ENCODE results near the gene TNNC1.

Gene TNNC1

DNA sequence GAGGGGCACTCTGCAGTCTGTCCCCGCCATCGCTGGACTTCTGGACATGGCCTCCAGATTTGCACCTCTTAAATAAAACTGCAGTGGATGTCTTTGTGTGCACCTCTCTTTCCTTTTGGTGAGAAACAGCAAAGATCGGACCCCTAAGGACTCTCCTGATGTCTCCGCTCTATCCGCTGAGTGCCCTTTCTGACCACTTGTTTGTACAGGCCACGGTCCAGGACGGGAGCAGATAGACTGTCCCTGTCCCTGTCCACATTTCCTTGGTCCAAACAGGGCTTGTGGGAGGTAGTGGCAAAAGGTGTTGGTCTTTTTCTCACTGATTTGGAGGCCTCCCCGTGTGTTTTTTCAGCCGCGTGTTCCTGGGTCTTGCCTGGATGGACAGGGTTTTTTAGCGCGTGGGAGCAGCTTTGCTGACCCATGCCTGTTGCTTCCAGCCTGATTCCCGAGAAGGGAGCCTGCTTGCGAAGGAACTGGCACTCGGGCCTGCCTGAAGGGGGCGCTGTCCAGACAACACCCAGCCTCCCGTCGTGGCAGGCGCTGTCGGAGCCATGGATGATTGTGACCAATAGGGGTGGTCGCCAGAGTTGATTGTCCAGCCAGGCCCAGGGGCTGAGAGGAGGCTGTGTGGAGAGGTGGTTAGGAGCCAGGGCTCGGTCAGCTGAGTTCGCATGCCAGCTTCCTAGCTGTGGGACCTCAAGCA, 28.1 kb upstream of the TNNC1 start (continued):
- TF ChIP-seq CREB5 (CRISPR knock-in tag; IDR thresholded peaks at IDR 0.05; ENCODE audit: low read depth): no peak
- TF ChIP-seq ISL1 (CRISPR knock-in tag; IDR thresholded peaks at IDR 0.05): no peak
- TF ChIP-seq ZC3H10 (CRISPR knock-in tag; IDR thresholded peaks at IDR 0.05): no peak

- ATAC-seq: no peak
Measured at GRCh38 chr3:52480768-52481715, 27.2 kb upstream of the TNNC1 start.

DNA sequence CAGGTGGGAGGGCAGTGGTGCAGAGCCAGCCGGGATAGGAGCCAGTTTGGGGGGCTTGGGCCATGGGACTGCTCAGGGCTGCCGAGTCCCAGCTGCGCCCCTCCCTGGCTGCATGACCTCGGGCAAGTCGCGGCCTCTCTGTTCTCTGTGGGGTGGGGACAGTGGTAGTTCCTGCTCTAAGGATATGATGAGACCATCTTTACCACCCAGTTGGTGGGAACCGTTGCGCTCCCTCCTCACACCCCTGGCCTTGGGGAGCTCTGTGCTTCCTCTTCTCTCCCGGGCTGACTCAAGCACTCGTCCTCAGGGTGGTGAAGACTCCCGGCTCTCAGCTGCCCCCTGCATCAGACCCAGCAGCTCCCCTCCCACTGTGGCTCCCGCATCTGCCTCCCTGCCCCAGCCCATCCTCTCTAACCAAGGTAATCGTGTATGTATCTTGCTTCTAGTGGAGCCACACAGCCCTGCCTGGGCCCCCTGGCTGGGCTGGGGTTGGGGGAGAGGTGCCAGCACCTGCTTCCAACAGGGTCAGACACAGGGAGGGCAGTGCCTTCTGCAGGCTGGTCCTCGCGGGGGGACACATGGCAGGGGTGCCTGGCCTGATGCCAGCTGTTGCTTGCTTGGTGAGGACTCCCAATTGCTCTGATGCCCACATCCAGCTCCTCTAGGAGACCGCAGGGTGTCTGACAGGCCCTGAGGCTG, 26.2 kb upstream of the TNNC1 start:
- TF ChIP-seq TCF4 (CRISPR knock-in tag; IDR thresholded peaks at IDR 0.05; ENCODE audit: borderline replicate concordance): no peak
- TF ChIP-seq TOX (CRISPR knock-in tag; IDR thresholded peaks at IDR 0.05; ENCODE audit: borderline replicate concordance): no peak
- TF ChIP-seq CSDC2 (CRISPR knock-in tag; IDR thresholded peaks at IDR 0.05): no peak
- TF ChIP-seq OSR1 (CRISPR knock-in tag; IDR thresholded peaks at IDR 0.05): no peak
- TF ChIP-seq ARNTL (CRISPR knock-in tag; IDR thresholded peaks at IDR 0.05; ENCODE audit: borderline replicate concordance, low read depth): no peak
- TF ChIP-seq CSRNP3 (CRISPR knock-in tag; IDR thresholded peaks at IDR 0.05): no peak
- TF ChIP-seq ISL1 (CRISPR knock-in tag; IDR thresholded peaks at IDR 0.05): no peak
- TF ChIP-seq CREB5 (CRISPR knock-in tag; IDR thresholded peaks at IDR 0.05; ENCODE audit: low read depth): no peak
- TF ChIP-seq PPARA (CRISPR knock-in tag; IDR thresholded peaks at IDR 0.05; ENCODE audit: borderline replicate concordance): no peak
- TF ChIP-seq BACH2 (CRISPR knock-in tag; IDR thresholded peaks at IDR 0.05; ENCODE audit: borderline replicate concordance): no peak
- no peak for TF ChIP-seq PATZ1 (CRISPR knock-in tag; IDR thresholded peaks at IDR 0.05; ENCODE audit: borderline replicate concordance)
- no peak for TF ChIP-seq ZFP3 (CRISPR knock-in tag; IDR thresholded peaks at IDR 0.05)
- no peak for TF ChIP-seq ZFP30 (CRISPR knock-in tag; IDR thresholded peaks at IDR 0.05)
- TF ChIP-seq, protein P1, sequence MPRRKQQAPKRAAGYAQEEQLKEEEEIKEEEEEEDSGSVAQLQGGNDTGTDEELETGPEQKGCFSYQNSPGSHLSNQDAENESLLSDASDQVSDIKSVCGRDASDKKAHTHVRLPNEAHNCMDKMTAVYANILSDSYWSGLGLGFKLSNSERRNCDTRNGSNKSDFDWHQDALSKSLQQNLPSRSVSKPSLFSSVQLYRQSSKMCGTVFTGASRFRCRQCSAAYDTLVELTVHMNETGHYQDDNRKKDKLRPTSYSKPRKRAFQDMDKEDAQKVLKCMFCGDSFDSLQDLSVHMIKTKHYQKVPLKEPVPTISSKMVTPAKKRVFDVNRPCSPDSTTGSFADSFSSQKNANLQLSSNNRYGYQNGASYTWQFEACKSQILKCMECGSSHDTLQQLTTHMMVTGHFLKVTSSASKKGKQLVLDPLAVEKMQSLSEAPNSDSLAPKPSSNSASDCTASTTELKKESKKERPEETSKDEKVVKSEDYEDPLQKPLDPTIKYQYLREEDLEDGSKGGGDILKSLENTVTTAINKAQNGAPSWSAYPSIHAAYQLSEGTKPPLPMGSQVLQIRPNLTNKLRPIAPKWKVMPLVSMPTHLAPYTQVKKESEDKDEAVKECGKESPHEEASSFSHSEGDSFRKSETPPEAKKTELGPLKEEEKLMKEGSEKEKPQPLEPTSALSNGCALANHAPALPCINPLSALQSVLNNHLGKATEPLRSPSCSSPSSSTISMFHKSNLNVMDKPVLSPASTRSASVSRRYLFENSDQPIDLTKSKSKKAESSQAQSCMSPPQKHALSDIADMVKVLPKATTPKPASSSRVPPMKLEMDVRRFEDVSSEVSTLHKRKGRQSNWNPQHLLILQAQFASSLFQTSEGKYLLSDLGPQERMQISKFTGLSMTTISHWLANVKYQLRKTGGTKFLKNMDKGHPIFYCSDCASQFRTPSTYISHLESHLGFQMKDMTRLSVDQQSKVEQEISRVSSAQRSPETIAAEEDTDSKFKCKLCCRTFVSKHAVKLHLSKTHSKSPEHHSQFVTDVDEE (CRISPR knock-in tag; IDR thresholded peaks at IDR 0.05): no peak
- TF ChIP-seq, protein P2, sequence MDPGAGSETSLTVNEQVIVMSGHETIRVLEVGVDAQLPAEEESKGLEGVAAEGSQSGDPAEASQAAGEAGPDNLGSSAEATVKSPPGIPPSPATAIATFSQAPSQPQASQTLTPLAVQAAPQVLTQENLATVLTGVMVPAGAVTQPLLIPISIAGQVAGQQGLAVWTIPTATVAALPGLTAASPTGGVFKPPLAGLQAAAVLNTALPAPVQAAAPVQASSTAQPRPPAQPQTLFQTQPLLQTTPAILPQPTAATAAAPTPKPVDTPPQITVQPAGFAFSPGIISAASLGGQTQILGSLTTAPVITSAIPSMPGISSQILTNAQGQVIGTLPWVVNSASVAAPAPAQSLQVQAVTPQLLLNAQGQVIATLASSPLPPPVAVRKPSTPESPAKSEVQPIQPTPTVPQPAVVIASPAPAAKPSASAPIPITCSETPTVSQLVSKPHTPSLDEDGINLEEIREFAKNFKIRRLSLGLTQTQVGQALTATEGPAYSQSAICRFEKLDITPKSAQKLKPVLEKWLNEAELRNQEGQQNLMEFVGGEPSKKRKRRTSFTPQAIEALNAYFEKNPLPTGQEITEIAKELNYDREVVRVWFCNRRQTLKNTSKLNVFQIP (CRISPR knock-in tag; IDR thresholded peaks at IDR 0.05; ENCODE audit: borderline replicate concordance, low read depth): no peak
- TF ChIP-seq RARB (CRISPR knock-in tag; IDR thresholded peaks at IDR 0.05): no peak
- no peak for TF ChIP-seq SNAI2 (CRISPR knock-in tag; IDR thresholded peaks at IDR 0.05)
- TF ChIP-seq ESRRG (CRISPR knock-in tag; IDR thresholded peaks at IDR 0.05): no peak
- no peak for ATAC-seq

More at GRCh38 chr3:52480768-52481715, 27.2 kb upstream of the TNNC1 start:
- TF ChIP-seq RARB (CRISPR knock-in tag; IDR thresholded peaks at IDR 0.05) (no peak), ZNF565 (CRISPR knock-in tag; conservative IDR thresholded peaks at IDR 0.05; ENCODE audit: low read depth) (no peak)
